ENCODE data around the gene EYA2.
"Not testable (repeated sequence)": the region's sequence is repeated elsewhere in the genome, so short reads cannot be mapped to it uniquely, and the experiment has no call there.

Gene EYA2

DNA sequence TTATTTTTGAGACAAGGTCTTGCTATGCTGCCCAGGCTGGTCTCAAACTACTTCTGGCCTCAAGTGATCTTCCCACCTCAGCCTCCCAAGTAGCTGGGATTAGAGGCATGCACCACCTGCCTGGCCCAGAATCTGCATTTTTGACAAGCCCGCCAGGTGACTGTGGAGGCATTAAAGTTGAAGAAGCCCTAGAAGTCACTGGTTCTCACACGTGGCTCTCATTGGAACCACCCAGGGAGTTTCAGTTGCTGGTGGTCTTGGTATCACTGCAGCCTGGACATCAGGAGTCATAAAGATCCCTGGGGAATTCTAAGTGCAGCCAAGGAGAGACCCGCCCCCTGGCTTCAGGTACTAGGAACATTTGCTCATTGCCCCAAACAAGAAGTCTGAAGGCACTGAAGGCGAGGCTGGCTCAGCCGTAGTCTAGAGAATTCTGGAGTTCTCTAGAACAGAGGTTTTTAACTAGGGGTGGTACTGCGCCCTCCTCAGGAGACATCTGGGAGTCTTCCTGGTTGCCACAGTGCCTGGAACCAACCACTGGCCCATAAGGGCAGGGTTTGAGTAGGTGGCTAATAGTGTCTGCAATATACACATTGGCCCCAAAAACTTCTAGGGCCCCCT lies 279.1 kb downstream of the EYA2 start:
- Histone ChIP-seq H3K36me3 (ENCODE audit: control insufficient read depth in 2 of 2, insufficient read depth in 2 of 2, low read length in 2 of 2) (peaks cover 0 to 5% of the 10 kb centered on the region in 2 donors), H3K4me1 (ENCODE audit: control insufficient read depth in 2 of 2, insufficient read depth in 2 of 2, low read length in 2 of 2) (no peaks in the 10 kb centered on the region), H3K9ac (ENCODE audit: low read depth in 1 of 2, low read length in 2 of 2) (no peak overlapping the region), H3K27ac (ENCODE audit: low read depth in 2 of 2, low read length in 2 of 2) (no peak overlapping the region), H3K4me3 (ENCODE audit: low read length in 2 of 2) (no peak overlapping the region), H3K9me3 (ENCODE audit: control insufficient read depth in 2 of 2, low read length in 2 of 2) (no peaks in the 10 kb centered on the region), H3K27me3 (ENCODE audit: control insufficient read depth in 2 of 2, insufficient read depth in 2 of 2, low read length in 2 of 2) (no peaks in the 10 kb centered on the region)

- no peak overlapping the region for H3K4me3 ChIP-seq (ENCODE audit: low read length in 2 of 2)
- H3K9ac ChIP-seq (ENCODE audit: low read depth in 1 of 2, low read length in 2 of 2) = no peak overlapping the region
- H3K4me1 ChIP-seq (ENCODE audit: control insufficient read depth in 2 of 2, insufficient read depth in 2 of 2, low read length in 2 of 2) = no peaks in the 10 kb centered on the region
Observed at GRCh38 chr20:47174456-47175243, 280.0 kb downstream of the EYA2 start.

DNA sequence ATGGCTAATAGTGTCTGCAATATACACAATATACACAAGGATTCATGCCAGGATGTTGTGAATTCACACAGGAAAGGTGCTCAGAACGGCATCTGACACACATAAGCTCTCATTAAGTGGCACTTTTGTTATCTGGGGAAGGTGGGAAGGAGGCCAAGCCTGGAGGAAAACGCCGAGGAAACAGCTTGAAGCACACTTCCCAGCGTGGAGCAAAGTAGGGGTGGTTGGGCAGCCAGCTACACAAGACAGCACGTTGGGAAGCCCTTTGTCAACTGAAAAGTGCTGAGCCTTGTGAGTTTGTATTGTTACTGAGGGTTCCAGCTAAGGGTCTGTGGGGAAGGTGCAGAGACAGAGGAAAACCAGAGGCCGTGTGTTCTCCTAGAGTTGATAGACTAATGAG lies 280.9 kb downstream of the EYA2 start:
- Histone ChIP-seq H3K4me3 (ENCODE audit: low read length in 2 of 2) (no peak overlapping the region), H3K36me3 (ENCODE audit: control insufficient read depth in 2 of 2, insufficient read depth in 2 of 2, low read length in 2 of 2) (peaks cover 0 to 5% of the 10 kb centered on the region in 2 donors), H3K27ac (ENCODE audit: low read depth in 2 of 2, low read length in 2 of 2) (no peak overlapping the region), H3K9ac (ENCODE audit: low read depth in 1 of 2, low read length in 2 of 2) (no peak overlapping the region), H3K9me3 (ENCODE audit: control insufficient read depth in 2 of 2, low read length in 2 of 2) (no peaks in the 10 kb centered on the region), H3K27me3 (ENCODE audit: control insufficient read depth in 2 of 2, insufficient read depth in 2 of 2, low read length in 2 of 2) (no peaks in the 10 kb centered on the region), H3K4me1 (ENCODE audit: control insufficient read depth in 2 of 2, insufficient read depth in 2 of 2, low read length in 2 of 2) (no peaks in the 10 kb centered on the region)

More at GRCh38 chr20:47174456-47175243, 280.0 kb downstream of the EYA2 start:
- Histone ChIP-seq H3K27me3 (ENCODE audit: control insufficient read depth in 2 of 2, insufficient read depth in 2 of 2, low read length in 2 of 2) (no peaks in the 10 kb centered on the region), H3K27ac (ENCODE audit: low read depth in 2 of 2, low read length in 2 of 2) (no peak overlapping the region), H3K9me3 (ENCODE audit: control insufficient read depth in 2 of 2, low read length in 2 of 2) (no peaks in the 10 kb centered on the region), H3K36me3 (ENCODE audit: control insufficient read depth in 2 of 2, insufficient read depth in 2 of 2, low read length in 2 of 2) (peaks cover 0 to 5% of the 10 kb centered on the region in 2 donors)

- H3K4me1 ChIP-seq (ENCODE audit: control insufficient read depth in 2 of 2, insufficient read depth in 2 of 2, low read length in 2 of 2); H3K9ac ChIP-seq (ENCODE audit: low read depth in 1 of 2, low read length in 2 of 2); H3K4me3 ChIP-seq (ENCODE audit: low read length in 2 of 2); H3K27ac ChIP-seq (ENCODE audit: low read depth in 2 of 2, low read length in 2 of 2); H3K36me3 ChIP-seq (ENCODE audit: control insufficient read depth in 2 of 2, insufficient read depth in 2 of 2, low read length in 2 of 2); H3K27me3 ChIP-seq (ENCODE audit: control insufficient read depth in 2 of 2, insufficient read depth in 2 of 2, low read length in 2 of 2); H3K9me3 ChIP-seq (ENCODE audit: control insufficient read depth in 2 of 2, low read length in 2 of 2): not testable (repeated sequence)
Observed at GRCh38 chr20:47176217-47176616, 281.6 kb downstream of the EYA2 start.

GRCh38 chr20:47178277-47178676 lies 283.6 kb downstream of the EYA2 start:
- Histone ChIP-seq H3K27ac (ENCODE audit: low read depth in 2 of 2, low read length in 2 of 2) (no peak overlapping the region), H3K9me3 (ENCODE audit: control insufficient read depth in 2 of 2, low read length in 2 of 2) (no peaks in the 10 kb centered on the region), H3K27me3 (ENCODE audit: control insufficient read depth in 2 of 2, insufficient read depth in 2 of 2, low read length in 2 of 2) (no peaks in the 10 kb centered on the region), H3K36me3 (ENCODE audit: control insufficient read depth in 2 of 2, insufficient read depth in 2 of 2, low read length in 2 of 2) (peaks cover 0 to 5% of the 10 kb centered on the region in 2 donors), H3K9ac (ENCODE audit: low read depth in 1 of 2, low read length in 2 of 2) (no peak overlapping the region), H3K4me1 (ENCODE audit: control insufficient read depth in 2 of 2, insufficient read depth in 2 of 2, low read length in 2 of 2) (no peaks in the 10 kb centered on the region), H3K4me3 (ENCODE audit: low read length in 2 of 2) (no peak overlapping the region)

- Histone ChIP-seq H3K9me3 (ENCODE audit: control insufficient read depth in 2 of 2, low read length in 2 of 2) (no peaks in the 10 kb centered on the region), H3K4me3 (ENCODE audit: low read length in 2 of 2) (no peak overlapping the region)
Observed at GRCh38 chr20:47178851-47179250, 284.2 kb downstream of the EYA2 start.

DNA sequence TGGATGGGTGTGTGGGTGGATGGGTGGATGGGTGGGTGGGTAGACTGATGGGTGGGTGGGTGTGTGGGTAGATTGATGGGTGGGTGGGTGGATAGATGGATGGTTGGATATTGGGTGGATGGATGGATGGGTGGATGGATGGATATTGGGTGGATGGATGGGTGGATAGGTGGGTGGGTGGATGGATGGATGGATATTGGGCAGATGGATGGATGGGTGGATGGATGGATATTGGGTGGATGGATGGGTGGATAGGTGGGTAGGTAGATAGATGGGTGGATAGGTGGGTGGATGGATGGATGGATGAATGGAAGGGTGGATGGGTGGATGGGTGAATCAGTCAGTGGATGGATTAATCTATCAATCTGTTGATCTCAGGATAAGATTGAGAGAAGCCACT lies 284.6 kb downstream of the EYA2 start:
- H3K36me3 ChIP-seq (ENCODE audit: control insufficient read depth in 2 of 2, insufficient read depth in 2 of 2, low read length in 2 of 2) = peaks cover 0 to 7% of the 10 kb centered on the region in 2 donors
- no peaks in the 10 kb centered on the region for H3K9me3 ChIP-seq (ENCODE audit: control insufficient read depth in 2 of 2, low read length in 2 of 2)
- H3K27ac ChIP-seq (ENCODE audit: low read depth in 2 of 2, low read length in 2 of 2) = no peak overlapping the region
- H3K4me3 ChIP-seq (ENCODE audit: low read length in 2 of 2) = no peak overlapping the region
- no peak overlapping the region for H3K9ac ChIP-seq (ENCODE audit: low read depth in 1 of 2, low read length in 2 of 2)
- H3K4me1 ChIP-seq (ENCODE audit: control insufficient read depth in 2 of 2, insufficient read depth in 2 of 2, low read length in 2 of 2) = no peaks in the 10 kb centered on the region
- no peaks in the 10 kb centered on the region for H3K27me3 ChIP-seq (ENCODE audit: control insufficient read depth in 2 of 2, insufficient read depth in 2 of 2, low read length in 2 of 2)

More at GRCh38 chr20:47178851-47179250, 284.2 kb downstream of the EYA2 start:
- Histone ChIP-seq H3K4me1 (ENCODE audit: control insufficient read depth in 2 of 2, insufficient read depth in 2 of 2, low read length in 2 of 2) (no peaks in the 10 kb centered on the region), H3K27me3 (ENCODE audit: control insufficient read depth in 2 of 2, insufficient read depth in 2 of 2, low read length in 2 of 2) (no peaks in the 10 kb centered on the region), H3K9ac (ENCODE audit: low read depth in 1 of 2, low read length in 2 of 2) (no peak overlapping the region), H3K36me3 (ENCODE audit: control insufficient read depth in 2 of 2, insufficient read depth in 2 of 2, low read length in 2 of 2) (peaks cover 0 to 7% of the 10 kb centered on the region in 2 donors), H3K27ac (ENCODE audit: low read depth in 2 of 2, low read length in 2 of 2) (no peak overlapping the region)

DNA sequence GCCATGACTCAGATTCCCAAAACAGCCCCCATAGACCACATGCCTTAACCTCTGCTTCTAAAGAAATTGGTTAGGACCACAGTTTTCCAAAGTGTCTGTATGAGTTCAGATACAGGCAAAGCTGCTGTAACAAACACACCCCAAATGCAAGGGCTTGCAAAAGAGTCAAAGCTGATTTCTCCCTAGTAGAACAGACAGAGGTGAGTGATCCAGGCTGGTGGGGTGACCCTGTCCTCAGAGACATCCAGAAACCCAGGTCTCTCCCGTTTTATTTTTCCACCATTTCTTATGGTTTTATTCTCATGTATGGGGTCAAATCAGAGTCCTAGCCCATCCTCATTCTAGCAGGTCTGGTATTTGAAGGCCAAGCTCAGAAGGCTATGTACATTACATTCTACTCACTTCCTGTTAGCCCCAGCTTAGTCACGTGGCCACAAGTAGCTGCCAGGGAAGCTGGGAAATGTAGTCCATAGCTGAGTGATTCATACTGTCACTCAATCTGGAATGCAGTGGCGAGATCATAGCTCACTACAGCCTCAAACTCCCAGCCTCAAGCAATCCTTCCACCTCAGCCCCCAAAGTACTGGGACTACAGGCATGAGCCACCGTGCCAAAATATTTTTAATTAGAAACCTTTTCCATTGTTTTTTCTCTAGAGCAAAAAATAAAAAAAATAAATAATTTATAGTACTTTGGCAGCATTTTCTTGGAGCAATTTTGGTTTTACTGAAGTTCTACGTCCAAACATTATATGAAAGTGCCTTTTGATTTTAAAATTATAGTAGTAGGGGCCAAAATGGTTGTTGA lies 286.6 kb downstream of the EYA2 start:
- Histone ChIP-seq H3K27me3 (ENCODE audit: control insufficient read depth in 2 of 2, insufficient read depth in 2 of 2, low read length in 2 of 2) (no peaks in the 10 kb centered on the region), H3K4me1 (ENCODE audit: control insufficient read depth in 2 of 2, insufficient read depth in 2 of 2, low read length in 2 of 2) (no peaks in the 10 kb centered on the region), H3K9ac (ENCODE audit: low read depth in 1 of 2, low read length in 2 of 2) (no peak overlapping the region), H3K27ac (ENCODE audit: low read depth in 2 of 2, low read length in 2 of 2) (no peak overlapping the region), H3K4me3 (ENCODE audit: low read length in 2 of 2) (no peak overlapping the region), H3K36me3 (ENCODE audit: control insufficient read depth in 2 of 2, insufficient read depth in 2 of 2, low read length in 2 of 2) (peaks cover 0 to 3% of the 10 kb centered on the region in 2 donors), H3K9me3 (ENCODE audit: control insufficient read depth in 2 of 2, low read length in 2 of 2) (no peaks in the 10 kb centered on the region)

DNA sequence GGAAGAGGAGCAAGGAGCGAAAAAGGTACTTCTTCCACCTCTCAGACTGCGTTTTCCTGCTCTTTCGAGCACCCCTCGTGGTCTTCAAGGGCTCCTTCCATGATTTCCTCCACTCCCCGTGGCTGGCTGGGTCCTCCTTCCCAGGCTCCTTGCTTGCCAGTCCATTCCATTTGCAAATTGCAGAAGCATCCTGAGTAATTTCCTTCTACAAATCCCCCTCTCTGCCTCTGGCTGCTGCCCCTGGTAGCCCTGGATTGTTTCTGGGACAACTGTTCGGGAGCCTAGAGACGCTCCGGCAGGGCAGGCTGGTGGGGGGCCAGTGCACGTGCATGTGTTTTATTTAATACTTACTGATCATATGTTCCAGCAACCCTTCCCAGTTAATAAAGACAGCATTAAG lies 288.7 kb downstream of the EYA2 start:
- Histone ChIP-seq H3K27me3 (ENCODE audit: control insufficient read depth in 2 of 2, insufficient read depth in 2 of 2, low read length in 2 of 2) (no peaks in the 10 kb centered on the region), H3K36me3 (ENCODE audit: control insufficient read depth in 2 of 2, insufficient read depth in 2 of 2, low read length in 2 of 2) (peaks cover 0 to 3% of the 10 kb centered on the region in 2 donors)

More for the DNA sequence above, 288.7 kb downstream of the EYA2 start:
- Histone ChIP-seq H3K9ac (ENCODE audit: low read depth in 1 of 2, low read length in 2 of 2) (no peak overlapping the region), H3K27ac (ENCODE audit: low read depth in 2 of 2, low read length in 2 of 2) (no peak overlapping the region), H3K4me3 (ENCODE audit: low read length in 2 of 2) (no peak overlapping the region), H3K4me1 (ENCODE audit: control insufficient read depth in 2 of 2, insufficient read depth in 2 of 2, low read length in 2 of 2) (no peaks in the 10 kb centered on the region), H3K9me3 (ENCODE audit: control insufficient read depth in 2 of 2, low read length in 2 of 2) (no peaks in the 10 kb centered on the region)

Data from mucosa of rectum (tissue), 2 donors.